Measurements from ENCODE around the gene DCTN5. TPM values are rescaled to one million over a fixed set of nuclear protein-coding genes. Genes with fewer than 3 reads are reported as not detected.

The DCTN5 gene
- total and polyA plus RNA-seq, 2 donors (not counting 1 experiment from before 2014, with no cell fraction given) = 39.6 to 96.7 TPM

DNA sequence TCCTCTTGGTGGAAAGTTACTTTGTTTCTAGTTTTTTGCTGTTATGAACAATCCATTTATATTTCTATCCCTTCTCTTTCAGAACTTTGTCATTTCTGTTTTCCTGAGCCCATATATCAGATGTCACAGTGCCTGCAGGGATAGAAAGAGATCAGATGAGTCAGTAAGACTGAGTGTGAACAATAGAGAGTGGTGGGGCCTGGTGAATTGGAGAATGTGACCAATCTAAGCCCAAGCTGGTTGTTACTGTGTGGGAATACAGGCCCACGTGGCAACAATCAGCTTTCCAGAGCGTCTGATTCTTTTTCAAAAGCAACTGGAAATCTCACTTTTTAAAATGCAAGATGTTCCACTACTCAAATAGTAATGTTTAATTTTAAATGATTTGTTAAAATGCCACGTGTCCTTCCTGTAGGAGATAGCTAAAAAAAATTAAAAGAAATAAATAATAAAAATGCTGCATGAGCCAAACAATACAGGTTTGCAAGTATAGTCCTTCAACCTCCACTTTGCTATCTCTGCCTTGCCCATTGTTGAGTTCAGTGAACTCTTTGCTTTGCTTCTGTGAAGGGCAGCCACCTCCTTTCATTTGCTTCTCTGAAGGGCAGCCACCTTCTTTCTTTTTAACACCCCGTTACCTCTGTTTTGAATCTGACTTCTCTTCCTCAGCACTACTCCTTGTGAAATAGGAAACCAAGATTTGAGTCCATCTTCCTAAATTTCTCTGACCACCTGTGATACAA lies 9.6 kb downstream of the DCTN5 start:
- H3K9me3 ChIP-seq (ENCODE audit: control insufficient read depth, insufficient read depth, low read depth, low read length) = no peaks in the 10 kb centered on the region
- H3K4me1 ChIP-seq (ENCODE audit: control insufficient read depth, extremely low read depth, insufficient read depth, low read length) = no peaks in the 10 kb centered on the region
- no peaks in the 10 kb centered on the region for H3K27me3 ChIP-seq (ENCODE audit: control insufficient read depth, insufficient read depth, low read length)
- no peak overlapping the region for H3K9ac ChIP-seq (ENCODE audit: insufficient read depth, low read length)
- peak in 1 of 2 donors; percentile 56 for DNase-seq (ENCODE audit: low read depth in 2 of 2)
- peaks cover 40% of the 10 kb centered on the region for H3K79me2 ChIP-seq (ENCODE audit: control insufficient read depth, insufficient read depth, low read length)
- no peak overlapping the region for H3K27ac ChIP-seq (ENCODE audit: insufficient read depth, low read length)
- H3K4me3 ChIP-seq (replicated peaks in 1 of 4; ENCODE audit: control extremely low read depth in 1 of 4, insufficient read depth in 1 of 4, low read depth in 3 of 4, low read length in 4 of 4) = no peak overlapping the region
- H4K20me1 ChIP-seq (ENCODE audit: control insufficient read depth, extremely low read depth, insufficient read depth, low read length) = no peaks in the 10 kb centered on the region
- TF ChIP-seq, protein P1, sequence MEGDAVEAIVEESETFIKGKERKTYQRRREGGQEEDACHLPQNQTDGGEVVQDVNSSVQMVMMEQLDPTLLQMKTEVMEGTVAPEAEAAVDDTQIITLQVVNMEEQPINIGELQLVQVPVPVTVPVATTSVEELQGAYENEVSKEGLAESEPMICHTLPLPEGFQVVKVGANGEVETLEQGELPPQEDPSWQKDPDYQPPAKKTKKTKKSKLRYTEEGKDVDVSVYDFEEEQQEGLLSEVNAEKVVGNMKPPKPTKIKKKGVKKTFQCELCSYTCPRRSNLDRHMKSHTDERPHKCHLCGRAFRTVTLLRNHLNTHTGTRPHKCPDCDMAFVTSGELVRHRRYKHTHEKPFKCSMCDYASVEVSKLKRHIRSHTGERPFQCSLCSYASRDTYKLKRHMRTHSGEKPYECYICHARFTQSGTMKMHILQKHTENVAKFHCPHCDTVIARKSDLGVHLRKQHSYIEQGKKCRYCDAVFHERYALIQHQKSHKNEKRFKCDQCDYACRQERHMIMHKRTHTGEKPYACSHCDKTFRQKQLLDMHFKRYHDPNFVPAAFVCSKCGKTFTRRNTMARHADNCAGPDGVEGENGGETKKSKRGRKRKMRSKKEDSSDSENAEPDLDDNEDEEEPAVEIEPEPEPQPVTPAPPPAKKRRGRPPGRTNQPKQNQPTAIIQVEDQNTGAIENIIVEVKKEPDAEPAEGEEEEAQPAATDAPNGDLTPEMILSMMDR (conservative IDR thresholded peaks at IDR 0.05 in 1 of 2, IDR thresholded peaks at IDR 0.05 in 1 of 2; ENCODE audit: low read depth in 1 of 2, low read length in 2 of 2) = no peak
- no peak for TF ChIP-seq EZH2 (IDR thresholded peaks at IDR 0.05; ENCODE audit: low read length, missing control alignments)
- H3K36me3 ChIP-seq (ENCODE audit: control insufficient read depth, insufficient read depth, low read length) = peaks cover 7% of the 10 kb centered on the region
- no peak overlapping the region for H2AFZ ChIP-seq (ENCODE audit: low read length)
- no peak overlapping the region for H3K4me2 ChIP-seq (ENCODE audit: extremely low read depth, insufficient read depth, low read length)

DNA sequence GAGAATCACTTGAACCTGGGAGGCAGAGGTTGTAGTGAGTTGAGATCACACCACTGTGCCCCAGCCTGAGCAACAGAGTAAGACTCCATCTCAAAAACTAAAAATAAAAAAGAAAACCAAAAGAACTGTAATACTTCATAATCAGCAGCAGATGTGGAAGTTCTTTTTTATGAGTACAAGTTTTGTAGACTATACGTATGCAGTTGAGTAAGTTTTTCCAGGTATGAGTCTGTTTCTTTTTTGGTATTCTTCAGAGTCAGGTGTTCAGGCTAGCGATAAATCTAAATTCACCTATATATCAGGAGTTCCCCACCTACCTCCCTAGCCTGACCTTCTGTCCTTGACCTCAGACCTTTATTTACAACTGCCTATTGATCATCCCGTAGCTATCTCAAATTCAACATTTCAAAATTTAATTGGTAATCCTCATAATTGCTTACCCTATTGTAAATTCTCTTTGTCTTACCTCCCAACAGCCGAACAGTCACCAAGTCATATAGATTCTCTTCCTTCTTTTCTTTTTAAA lies 10.7 kb downstream of the DCTN5 start:
- Histone ChIP-seq H2AFZ (ENCODE audit: low read length) (no peak overlapping the region), H3K36me3 (ENCODE audit: control insufficient read depth, insufficient read depth, low read length) (peaks cover 7% of the 10 kb centered on the region), H4K20me1 (ENCODE audit: control insufficient read depth, extremely low read depth, insufficient read depth, low read length) (no peaks in the 10 kb centered on the region), H3K4me1 (ENCODE audit: control insufficient read depth, extremely low read depth, insufficient read depth, low read length) (no peaks in the 10 kb centered on the region), H3K27ac (ENCODE audit: insufficient read depth, low read length) (no peak overlapping the region), H3K4me3 (replicated peaks in 1 of 4; ENCODE audit: control extremely low read depth in 1 of 4, insufficient read depth in 1 of 4, low read depth in 3 of 4, low read length in 4 of 4) (no peak overlapping the region), H3K27me3 (ENCODE audit: control insufficient read depth, insufficient read depth, low read length) (no peaks in the 10 kb centered on the region), H3K79me2 (ENCODE audit: control insufficient read depth, insufficient read depth, low read length) (peaks cover 34% of the 10 kb centered on the region), H3K4me2 (ENCODE audit: extremely low read depth, insufficient read depth, low read length) (no peak overlapping the region), H3K9me3 (ENCODE audit: control insufficient read depth, insufficient read depth, low read depth, low read length) (no peaks in the 10 kb centered on the region), H3K9ac (ENCODE audit: insufficient read depth, low read length) (no peak overlapping the region)
- no peak for TF ChIP-seq EZH2 (IDR thresholded peaks at IDR 0.05; ENCODE audit: low read length, missing control alignments)
- TF ChIP-seq, protein P1 (conservative IDR thresholded peaks at IDR 0.05 in 1 of 2, IDR thresholded peaks at IDR 0.05 in 1 of 2; ENCODE audit: low read depth in 1 of 2, low read length in 2 of 2) = no peak
- no peak for DNase-seq (ENCODE audit: low read depth in 2 of 2)

DNA sequence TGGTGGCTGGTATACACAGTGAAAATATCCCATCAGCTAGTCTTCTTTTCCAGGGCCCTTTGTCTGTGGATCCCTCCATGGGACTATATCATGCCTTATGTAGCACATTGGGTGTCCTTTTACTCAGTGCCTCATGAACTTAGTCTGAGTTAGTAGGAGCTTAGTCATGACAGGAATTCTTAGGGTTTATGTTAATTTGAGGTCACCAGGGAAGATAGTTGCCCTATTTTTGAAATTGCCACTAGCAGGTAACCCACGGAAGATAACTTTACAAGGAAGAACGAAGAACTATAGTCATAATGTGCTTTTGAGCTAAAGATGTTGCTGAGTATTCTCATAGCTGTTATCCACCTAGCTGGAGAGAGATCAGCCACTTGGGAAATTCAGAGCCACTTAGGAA lies 22.7 kb downstream of the DCTN5 start:
- Histone ChIP-seq H3K27ac (ENCODE audit: insufficient read depth, low read length) (no peak overlapping the region), H3K9me3 (ENCODE audit: control insufficient read depth, insufficient read depth, low read depth, low read length) (no peaks in the 10 kb centered on the region), H2AFZ (ENCODE audit: low read length) (no peak overlapping the region), H3K9ac (ENCODE audit: insufficient read depth, low read length) (no peak overlapping the region), H3K4me3 (replicated peaks in 1 of 4; ENCODE audit: control extremely low read depth in 1 of 4, insufficient read depth in 1 of 4, low read depth in 3 of 4, low read length in 4 of 4) (no peak overlapping the region), H3K27me3 (ENCODE audit: control insufficient read depth, insufficient read depth, low read length) (no peaks in the 10 kb centered on the region), H3K36me3 (ENCODE audit: control insufficient read depth, insufficient read depth, low read length) (peaks cover 20% of the 10 kb centered on the region), H3K79me2 (ENCODE audit: control insufficient read depth, insufficient read depth, low read length) (no peaks in the 10 kb centered on the region), H3K4me2 (ENCODE audit: extremely low read depth, insufficient read depth, low read length) (no peak overlapping the region), H3K4me1 (ENCODE audit: control insufficient read depth, extremely low read depth, insufficient read depth, low read length) (peaks cover 4% of the 10 kb centered on the region), H4K20me1 (ENCODE audit: control insufficient read depth, extremely low read depth, insufficient read depth, low read length) (no peaks in the 10 kb centered on the region)
- no peak for DNase-seq (ENCODE audit: low read depth in 2 of 2)
- no peak for TF ChIP-seq EZH2 (IDR thresholded peaks at IDR 0.05; ENCODE audit: low read length, missing control alignments)
- TF ChIP-seq, protein P1 (conservative IDR thresholded peaks at IDR 0.05 in 1 of 2, IDR thresholded peaks at IDR 0.05 in 1 of 2; ENCODE audit: low read depth in 1 of 2, low read length in 2 of 2) = no peak
